Measurements from ENCODE around the gene DPP6.

DNA sequence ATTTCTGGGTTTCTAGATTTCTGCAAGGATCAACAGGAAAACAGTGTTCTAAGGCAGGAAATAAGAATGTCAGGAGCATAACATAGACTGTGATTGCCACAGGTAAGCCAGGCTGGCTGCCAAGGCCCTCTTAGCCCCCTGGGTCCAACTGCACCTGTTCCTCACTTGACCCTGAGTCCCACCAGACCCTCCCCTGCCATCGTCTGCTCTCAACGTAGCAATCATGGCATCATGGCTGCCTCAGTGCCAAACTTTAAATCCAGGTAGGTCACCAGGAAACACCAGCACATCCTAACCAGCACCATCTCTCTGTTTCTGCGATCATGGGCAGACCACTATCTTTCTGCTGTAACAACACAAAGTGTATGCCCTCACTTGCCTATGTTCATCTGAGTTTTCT is 683.6 kb downstream of the DPP6 start:
- no peak for TF ChIP-seq POLR2AphosphoS5 (IDR thresholded peaks at IDR 0.05; ENCODE audit: control insufficient read depth, insufficient read depth, low read depth, low read length)
- TF ChIP-seq, protein P1, sequence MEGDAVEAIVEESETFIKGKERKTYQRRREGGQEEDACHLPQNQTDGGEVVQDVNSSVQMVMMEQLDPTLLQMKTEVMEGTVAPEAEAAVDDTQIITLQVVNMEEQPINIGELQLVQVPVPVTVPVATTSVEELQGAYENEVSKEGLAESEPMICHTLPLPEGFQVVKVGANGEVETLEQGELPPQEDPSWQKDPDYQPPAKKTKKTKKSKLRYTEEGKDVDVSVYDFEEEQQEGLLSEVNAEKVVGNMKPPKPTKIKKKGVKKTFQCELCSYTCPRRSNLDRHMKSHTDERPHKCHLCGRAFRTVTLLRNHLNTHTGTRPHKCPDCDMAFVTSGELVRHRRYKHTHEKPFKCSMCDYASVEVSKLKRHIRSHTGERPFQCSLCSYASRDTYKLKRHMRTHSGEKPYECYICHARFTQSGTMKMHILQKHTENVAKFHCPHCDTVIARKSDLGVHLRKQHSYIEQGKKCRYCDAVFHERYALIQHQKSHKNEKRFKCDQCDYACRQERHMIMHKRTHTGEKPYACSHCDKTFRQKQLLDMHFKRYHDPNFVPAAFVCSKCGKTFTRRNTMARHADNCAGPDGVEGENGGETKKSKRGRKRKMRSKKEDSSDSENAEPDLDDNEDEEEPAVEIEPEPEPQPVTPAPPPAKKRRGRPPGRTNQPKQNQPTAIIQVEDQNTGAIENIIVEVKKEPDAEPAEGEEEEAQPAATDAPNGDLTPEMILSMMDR (IDR thresholded peaks at IDR 0.05 in 2 of 3, conservative IDR thresholded peaks at IDR 0.05 in 1 of 3; ENCODE audit: insufficient read depth in 2 of 3, low read depth in 1 of 3, low read length in 3 of 3), result no peak
- no peak for TF ChIP-seq EZH2 (IDR thresholded peaks at IDR 0.05; ENCODE audit: borderline replicate concordance, low read depth, low read length)
- TF ChIP-seq HDAC1 (IDR thresholded peaks at IDR 0.05), result no peak
- no peak for TF ChIP-seq EP300 (IDR thresholded peaks at IDR 0.05; ENCODE audit: low read length)
- no peak for TF ChIP-seq THRB (CRISPR knock-in tag; conservative IDR thresholded peaks at IDR 0.05)
- no peak for TF ChIP-seq KAT2B (IDR thresholded peaks at IDR 0.05; ENCODE audit: low read depth, low read length)
- TF ChIP-seq, protein P2, sequence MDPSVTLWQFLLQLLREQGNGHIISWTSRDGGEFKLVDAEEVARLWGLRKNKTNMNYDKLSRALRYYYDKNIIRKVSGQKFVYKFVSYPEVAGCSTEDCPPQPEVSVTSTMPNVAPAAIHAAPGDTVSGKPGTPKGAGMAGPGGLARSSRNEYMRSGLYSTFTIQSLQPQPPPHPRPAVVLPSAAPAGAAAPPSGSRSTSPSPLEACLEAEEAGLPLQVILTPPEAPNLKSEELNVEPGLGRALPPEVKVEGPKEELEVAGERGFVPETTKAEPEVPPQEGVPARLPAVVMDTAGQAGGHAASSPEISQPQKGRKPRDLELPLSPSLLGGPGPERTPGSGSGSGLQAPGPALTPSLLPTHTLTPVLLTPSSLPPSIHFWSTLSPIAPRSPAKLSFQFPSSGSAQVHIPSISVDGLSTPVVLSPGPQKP (CRISPR knock-in tag; IDR thresholded peaks at IDR 0.05), result no peak
- no peak for TF ChIP-seq ZSCAN29 (IDR thresholded peaks at IDR 0.05)
- TF ChIP-seq, protein P3, sequence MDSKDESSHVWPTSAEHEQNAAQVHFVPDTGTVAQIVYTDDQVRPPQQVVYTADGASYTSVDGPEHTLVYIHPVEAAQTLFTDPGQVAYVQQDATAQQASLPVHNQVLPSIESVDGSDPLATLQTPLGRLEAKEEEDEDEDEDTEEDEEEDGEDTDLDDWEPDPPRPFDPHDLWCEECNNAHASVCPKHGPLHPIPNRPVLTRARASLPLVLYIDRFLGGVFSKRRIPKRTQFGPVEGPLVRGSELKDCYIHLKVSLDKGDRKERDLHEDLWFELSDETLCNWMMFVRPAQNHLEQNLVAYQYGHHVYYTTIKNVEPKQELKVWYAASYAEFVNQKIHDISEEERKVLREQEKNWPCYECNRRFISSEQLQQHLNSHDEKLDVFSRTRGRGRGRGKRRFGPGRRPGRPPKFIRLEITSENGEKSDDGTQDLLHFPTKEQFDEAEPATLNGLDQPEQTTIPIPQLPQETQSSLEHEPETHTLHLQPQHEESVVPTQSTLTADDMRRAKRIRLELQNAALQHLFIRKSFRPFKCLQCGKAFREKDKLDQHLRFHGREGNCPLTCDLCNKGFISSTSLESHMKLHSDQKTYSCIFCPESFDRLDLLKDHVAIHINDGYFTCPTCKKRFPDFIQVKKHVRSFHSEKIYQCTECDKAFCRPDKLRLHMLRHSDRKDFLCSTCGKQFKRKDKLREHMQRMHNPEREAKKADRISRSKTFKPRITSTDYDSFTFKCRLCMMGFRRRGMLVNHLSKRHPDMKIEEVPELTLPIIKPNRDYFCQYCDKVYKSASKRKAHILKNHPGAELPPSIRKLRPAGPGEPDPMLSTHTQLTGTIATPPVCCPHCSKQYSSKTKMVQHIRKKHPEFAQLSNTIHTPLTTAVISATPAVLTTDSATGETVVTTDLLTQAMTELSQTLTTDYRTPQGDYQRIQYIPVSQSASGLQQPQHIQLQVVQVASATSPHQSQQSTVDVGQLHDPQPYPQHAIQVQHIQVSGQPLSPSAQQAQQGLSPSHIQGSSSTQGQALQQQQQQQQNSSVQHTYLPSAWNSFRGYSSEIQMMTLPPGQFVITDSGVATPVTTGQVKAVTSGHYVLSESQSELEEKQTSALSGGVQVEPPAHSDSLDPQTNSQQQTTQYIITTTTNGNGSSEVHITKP (IDR thresholded peaks at IDR 0.05; ENCODE audit: partially characterized antibody), result no peak
- TF ChIP-seq STAT5B (CRISPR knock-in tag; IDR thresholded peaks at IDR 0.05), result no peak
- TF ChIP-seq ZNF785 (CRISPR knock-in tag; IDR thresholded peaks at IDR 0.05), result no peak
- no peak for TF ChIP-seq ARHGAP35 (IDR thresholded peaks at IDR 0.05; ENCODE audit: partially characterized antibody)
